Measurements from ENCODE around the gene PGBD1. TPM values are rescaled to one million over a fixed set of nuclear protein-coding genes. Genes with fewer than 3 reads are reported as not detected.

Gene PGBD1
- total RNA-seq, 4 donors from 2014 or later = 2.6 to 10.9 (median 7.0) TPM

GRCh38 chr6:28252009-28252975 lies 29.1 kb upstream of the PGBD1 start, which contains the start of gene ZKSCAN4:
TSS of gene ZKSCAN4 (minus strand) at chr6:28252269. CDS start at chr6:28251980, 289 bp downstream.
- peak; percentile 79 to 81 for DNase-seq
- no peaks in the 10 kb centered on the region for H3K36me3 ChIP-seq
- no peaks in the 10 kb centered on the region for H3K9me3 ChIP-seq
- H3K27me3 ChIP-seq = no peaks in the 10 kb centered on the region
- peak within 1 kb of the TSS; percentile 48 to 62 for H3K27ac ChIP-seq
- intact Hi-C loops (cut with DNase I; ENCODE audit: low total_unique reads) = no loop called here
- H3K4me1 ChIP-seq = peaks cover 0 to 6% of the 10 kb centered on the region in 2 donors
- H3K4me3 ChIP-seq = peak within 1 kb of the TSS; percentile 84 to 88
- no peak for TF ChIP-seq POLR2A (IDR thresholded peaks at IDR 0.05)
- no peak for TF ChIP-seq CTCF (IDR thresholded peaks at IDR 0.05)

- intact Hi-C loops (cut with DNase I; ENCODE audit: low total_unique reads) = no loop called here
- Histone ChIP-seq H3K27ac (no peak overlapping the region), H3K36me3 (no peaks in the 10 kb centered on the region), H3K9me3 (no peaks in the 10 kb centered on the region), H3K4me1 (peaks cover 0 to 6% of the 10 kb centered on the region in 2 donors), H3K4me3 (no peak overlapping the region), H3K27me3 (no peaks in the 10 kb centered on the region)
- DNase-seq = no peak
- TF ChIP-seq CTCF (IDR thresholded peaks at IDR 0.05) (no peak), POLR2A (IDR thresholded peaks at IDR 0.05) (no peak)
Observed at GRCh38 chr6:28254121-28254519, 27.3 kb upstream of the PGBD1 start.

GRCh38 chr6:28257042-28257441 lies 24.3 kb upstream of the PGBD1 start:
- H3K4me3 ChIP-seq = no peak overlapping the region
- no peaks in the 10 kb centered on the region for H3K27me3 ChIP-seq
- DNase-seq = no peak
- peaks cover 0 to 3% of the 10 kb centered on the region in 2 donors for H3K9me3 ChIP-seq
- H3K4me1 ChIP-seq = no peaks in the 10 kb centered on the region
- no peaks in the 10 kb centered on the region for H3K36me3 ChIP-seq
- intact Hi-C loops (cut with DNase I; ENCODE audit: low total_unique reads) = no loop called here
- TF ChIP-seq CTCF (IDR thresholded peaks at IDR 0.05) = no peak
- no peak for TF ChIP-seq POLR2A (IDR thresholded peaks at IDR 0.05)
- H3K27ac ChIP-seq = no peak overlapping the region

GRCh38 chr6:28258877-28259777 lies 22.2 kb upstream of the PGBD1 start, which contains the start of gene NKAPL:
TSS of gene NKAPL (plus strand) at chr6:28259297. CDS start at chr6:28259372, 75 bp downstream.
- Histone ChIP-seq H3K27ac (no peak within 1 kb of the TSS), H3K9me3 (peaks cover 0 to 3% of the 10 kb centered on the region in 2 donors), H3K4me3 (peak within 1 kb of the TSS; percentile 22 to 27), H3K36me3 (no peaks in the 10 kb centered on the region), H3K4me1 (no peaks in the 10 kb centered on the region), H3K27me3 (no peaks in the 10 kb centered on the region)
- TF ChIP-seq CTCF (IDR thresholded peaks at IDR 0.05) = no peak
- TF ChIP-seq POLR2A (IDR thresholded peaks at IDR 0.05) = peak in 1 of 2 donors; percentile 19
- DNase-seq = peak; percentile 71 to 75
- intact Hi-C loops (cut with DNase I; ENCODE audit: low total_unique reads) = no loop called here
